HCT116 (cell line): ENCODE results near the gene HIRA. TPM values are rescaled to one million over a fixed set of nuclear protein-coding genes. Genes with fewer than 3 reads are reported as not detected.

ENCODE experiments used
- ATAC-seq: fragments of 200-7000 bp; cut with Tn5 transposase; 2 replicates; pipeline ENCODE4 v1.9.1; 2020; ENCODE audit warnings: mild to moderate bottlenecking, moderate library complexity
- BruUV-seq: library from RNA; stranded (reverse); fragments of 400-500 nt; replicated peaks from 2 replicates; lab custom pipeline; 2021; lab: Mats Ljungman, UMichigan
- CTCF ChIA-PET: fragments of 300-600 bp; sonication (Branson Sonifier 250); formaldehyde crosslinking; loops from one replicate; lab custom pipeline; 2021; ENCODE audit warnings: antibody characterized with exemption; lab: Charles Lee
- POLR2A ChIA-PET: fragments of 300-600, 350-600 bp; sonication (Branson Sonifier 250); formaldehyde crosslinking; loops from one replicate; lab custom pipeline; 2021; ENCODE audit warnings: antibody characterized with exemption; lab: Charles Lee
- RAD21 ChIA-PET, 2 experiments: fragments of 300-600 bp; sonication (Branson Sonifier 250); formaldehyde crosslinking; loops; one replicate each; lab custom pipeline; 2023; ENCODE audit warnings: low total read pairs in 2 of 2; ENCODE audit not compliant: uncharacterized antibody in 2 of 2, unreplicated experiment in 2 of 2, low non-redundant PET in 1 of 2; lab: Charles Lee
- DNase-seq: peaks from one replicate; pipeline ENCODE4 v3.0.0-alpha.2; 2010; ENCODE audit warnings: low read depth, low spot score
- H2AFZ ChIP-seq: fragments of 200-600 bp; shearing (Covaris generic), sonication (generic); 2 replicates; pipeline ENCODE4 v1.6.1; 2017; ENCODE audit warnings: low read depth, mixed run types, mixed read lengths, antibody characterized with exemption, low read length; ENCODE audit not compliant: poor library complexity, severe bottlenecking
- H3K27ac ChIP-seq: 2 replicates; pipeline ENCODE4 v1.5.1; 2012; ENCODE audit warnings: low read depth, low read length
- H3K27me3 ChIP-seq: fragments of 200-600 bp; sonication (generic); 2 replicates; pipeline ENCODE4 v1.6.1; 2016; ENCODE audit warnings: mixed run types, low read length, mixed read lengths; ENCODE audit not compliant: insufficient read depth
- H3K36me3 ChIP-seq, 2 experiments: fragments of 200-500 bp in 1 of 2; fragments of 200-600 bp in 1 of 2; sonication (Bioruptor generic) in 1 of 2; sonication (generic) in 1 of 2; 2 replicates each; pipeline versions ENCODE4 v1.5.1 to v1.6.1; 2014 to 2016; ENCODE audit warnings: low read length in 2 of 2, inconsistent platforms in 1 of 2, mixed read lengths in 1 of 2, mixed run types in 1 of 2; ENCODE audit not compliant: insufficient read depth in 2 of 2, control insufficient read depth in 1 of 2
- H3K4me1 ChIP-seq, 2 experiments: fragments of 200-600 bp in 1 of 2; sonication (generic) in 1 of 2; 2 replicates each; pipeline versions ENCODE4 v1.5.1 to v1.6.1; 2012 to 2017; ENCODE audit warnings: low read length in 2 of 2, inconsistent platforms in 1 of 2, mild to moderate bottlenecking in 1 of 2, mixed read lengths in 1 of 2, mixed run types in 1 of 2, moderate library complexity in 1 of 2; ENCODE audit not compliant: insufficient read depth in 2 of 2, control insufficient read depth in 1 of 2
- H3K4me2 ChIP-seq: fragments of 200-600 bp; sonication (generic); 2 replicates; pipeline ENCODE4 v1.6.1; 2017; ENCODE audit warnings: mixed run types, low read length, mixed read lengths
- H3K4me3 ChIP-seq, 2 experiments: fragments of 200-600 bp in 1 of 2; sonication (generic) in 1 of 2; replicated peaks in 1 of 2; 2 replicates each; pipeline ENCODE4 v1.5.1; 2011 to 2016; ENCODE audit warnings: low read length in 2 of 2, control low read depth in 1 of 2, low read depth in 1 of 2, mild to moderate bottlenecking in 1 of 2, mixed read lengths in 1 of 2, mixed run types in 1 of 2
- H3K79me2 ChIP-seq: fragments of 200-600 bp; sonication (generic); 2 replicates; pipeline ENCODE4 v1.6.1; 2017; ENCODE audit warnings: mild to moderate bottlenecking, mixed run types, low read length, moderate library complexity, mixed read lengths; ENCODE audit not compliant: insufficient read depth
- H3K9ac ChIP-seq: fragments of 200-600 bp; sonication (generic); 2 replicates; pipeline ENCODE4 v1.6.1; 2016; ENCODE audit warnings: low read length, mixed read lengths
- H3K9me2 ChIP-seq: fragments of 200-600 bp; sonication (generic), shearing (Covaris generic); 2 replicates; pipeline ENCODE4 v1.6.1; 2017; ENCODE audit warnings: mixed run types, mild to moderate bottlenecking, moderate library complexity; ENCODE audit not compliant: insufficient read depth
- H3K9me3 ChIP-seq, 2 experiments: fragments of 200-500 bp in 1 of 2; fragments of 200-600 bp in 1 of 2; sonication (Bioruptor generic) in 1 of 2; sonication (generic) in 1 of 2; 2 replicates each; pipeline ENCODE4 v1.6.1; 2014 to 2017; ENCODE audit warnings: low read length in 2 of 2, mixed read lengths in 2 of 2, inconsistent platforms in 1 of 2, low read depth in 1 of 2, mild to moderate bottlenecking in 1 of 2, mixed run types in 1 of 2, moderate library complexity in 1 of 2; ENCODE audit not compliant: control insufficient read depth in 1 of 2, insufficient read depth in 1 of 2
- H4K20me1 ChIP-seq: fragments of 200-600 bp; sonication (generic), shearing (Covaris generic); 2 replicates; pipeline ENCODE4 v1.6.1; 2017; ENCODE audit warnings: mixed run types, mild to moderate bottlenecking, moderate library complexity; ENCODE audit not compliant: insufficient read depth
- CEBPB ChIP-seq: IDR thresholded peaks from 2 replicates; pipeline ENCODE4 v1.6.1; 2012; ENCODE audit warnings: low read depth
- EZH2 ChIP-seq: fragments of 200-600 bp; sonication (generic); IDR thresholded peaks from 2 replicates; pipeline ENCODE4 v1.6.1; 2017; ENCODE audit warnings: antibody characterized with exemption, mixed run types
- EZH2phosphoT487 ChIP-seq: fragments of 200-600 bp; IDR thresholded peaks from 2 replicates; pipeline ENCODE4 v1.6.1; 2018; ENCODE audit warnings: antibody characterized with exemption, borderline replicate concordance
- FOSL1 ChIP-seq: IDR thresholded peaks from 2 replicates; pipeline ENCODE4 v1.6.1; 2012; ENCODE audit warnings: low read depth
- JUND ChIP-seq: IDR thresholded peaks from 2 replicates; pipeline ENCODE4 v1.6.1; 2012
- POLR2A ChIP-seq: IDR thresholded peaks from 2 replicates; pipeline ENCODE4 v1.7.0; 2011; ENCODE audit warnings: borderline replicate concordance; ENCODE audit not compliant: insufficient read depth, insufficient read length; ENCODE audit errors: extremely low read depth
- POLR2AphosphoS5 ChIP-seq: IDR thresholded peaks from 2 replicates; pipeline ENCODE4 v1.6.1; 2011; ENCODE audit warnings: mild to moderate bottlenecking, low read depth, low read length, moderate library complexity
- SIN3A ChIP-seq: IDR thresholded peaks from 2 replicates; pipeline ENCODE4 v1.6.1; 2012; ENCODE audit warnings: low read depth
- SRF ChIP-seq: IDR thresholded peaks from 2 replicates; pipeline ENCODE4 v1.6.1; 2012; ENCODE audit warnings: low read depth
- ZBTB33 ChIP-seq: IDR thresholded peaks from 2 replicates; pipeline ENCODE4 v1.6.1; 2011; ENCODE audit warnings: mild to moderate bottlenecking, low read length, moderate library complexity; ENCODE audit not compliant: insufficient replicate concordance; ENCODE audit errors: extremely low read depth
- intact Hi-C: fragments of 100-400 bp; cut with micrococcal nuclease; formaldehyde crosslinking; loops from 2 replicates; pipeline ENCODE4 v1.10.0; 2022
- total RNA-seq: library from RNA; stranded (reverse); gene quantifications from one replicate; pipeline ENCODE4 v1.2.1, GENCODE V29; 2021; ENCODE audit not compliant: unreplicated experiment
- TF ChIP-seq, protein P1 (sequence below): IDR thresholded peaks from 2 replicates; pipeline ENCODE4 v1.6.1; 2012

Gene HIRA
- total RNA-seq, 1 experiment from 2014 or later, result 30.6 TPM

- Histone ChIP-seq H3K36me3 (peaks cover 28 to 32% of the 10 kb centered on the region in 2 experiments; a peak in 3 of 4 replicates), H3K9ac (no peak overlapping the region), H3K27ac (no peak overlapping the region), H3K9me3 (no peaks in the 10 kb centered on the region), H2AFZ (no peak overlapping the region), H4K20me1 (no peaks in the 10 kb centered on the region), H3K4me3 (no peak overlapping the region), H3K9me2 (no peaks in the 10 kb centered on the region), H3K4me2 (no peak overlapping the region), H3K79me2 (no peaks in the 10 kb centered on the region), H3K27me3 (no peaks in the 10 kb centered on the region), H3K4me1 (no peaks in the 10 kb centered on the region)
- CTCF ChIA-PET, result no interaction called here
- no TSS peak for BruUV-seq
- ATAC-seq (no peak), DNase-seq (no peak)
- POLR2A ChIA-PET, result no interaction called here
- intact Hi-C loops, result no loop called here
- RAD21 ChIA-PET, result no interaction called here
- no peak for TF ChIP-seq ZBTB33
- no peak for TF ChIP-seq JUND
- TF ChIP-seq POLR2A, result no peak
- TF ChIP-seq SIN3A, result no peak
- TF ChIP-seq FOSL1, result no peak
- TF ChIP-seq EZH2, result no peak
- TF ChIP-seq, protein P1, sequence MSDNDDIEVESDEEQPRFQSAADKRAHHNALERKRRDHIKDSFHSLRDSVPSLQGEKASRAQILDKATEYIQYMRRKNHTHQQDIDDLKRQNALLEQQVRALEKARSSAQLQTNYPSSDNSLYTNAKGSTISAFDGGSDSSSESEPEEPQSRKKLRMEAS, result no peak
- TF ChIP-seq SRF, result no peak
- no peak for TF ChIP-seq POLR2AphosphoS5
- no peak for TF ChIP-seq CEBPB
- TF ChIP-seq EZH2phosphoT487, result no peak
Measured at GRCh38 chr22:19356708-19357269, 74.7 kb downstream of the HIRA start.
